ENCODE measurements around the gene CC2D1A. TPM values are rescaled to one million over a fixed set of nuclear protein-coding genes. Genes with fewer than 3 reads are reported as not detected.

The CC2D1A gene
- total and polyA plus RNA-seq, 2 donors (not counting 1 experiment from before 2014, with no cell fraction given): 34.3 to 47.2 TPM

DNA sequence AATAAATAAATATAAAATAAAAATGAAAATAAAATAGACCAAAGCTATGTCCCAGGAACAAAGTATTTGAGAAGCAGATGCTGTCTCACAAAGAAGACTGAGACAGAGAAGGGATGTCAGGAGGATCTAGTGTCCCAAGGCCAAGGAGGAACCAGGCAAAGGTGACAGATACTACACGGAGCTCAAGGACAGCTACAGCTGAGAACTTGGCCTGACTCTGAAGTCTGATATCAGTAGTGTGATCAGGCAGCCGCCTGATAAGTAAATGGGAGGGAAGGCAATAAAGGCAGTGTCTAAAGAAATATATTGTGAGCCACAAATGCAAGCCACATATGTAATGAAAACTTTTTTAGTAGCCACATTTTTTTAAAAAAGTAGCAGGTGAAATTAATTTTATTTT lies 49.5 kb upstream of the CC2D1A start:
- Histone ChIP-seq H3K4me1 (ENCODE audit: control insufficient read depth in 2 of 2, insufficient read depth in 2 of 2, low read length in 2 of 2) (peaks cover 5% of the 10 kb centered on the region in 2 donors), H4K20me1 (ENCODE audit: control insufficient read depth, insufficient read depth, low read length, poor library complexity, severe bottlenecking) (no peaks in the 10 kb centered on the region), H2AFZ (ENCODE audit: insufficient read depth, low read depth, low read length, poor library complexity, severe bottlenecking) (no peak overlapping the region), H3K9me3 (ENCODE audit: control extremely low read depth in 1 of 3, control insufficient read depth in 2 of 3, insufficient read depth in 1 of 3, low read length in 2 of 3) (no peaks in the 10 kb centered on the region), H3K36me3 (replicated peaks in 1 of 2; ENCODE audit: control extremely low read depth in 1 of 2, control insufficient read depth in 1 of 2, extremely low read depth in 1 of 2, insufficient read depth in 2 of 2, low read length in 1 of 2) (no peaks in the 10 kb centered on the region), H3K9ac (ENCODE audit: low read length) (no peak overlapping the region), H3K4me3 (ENCODE audit: control extremely low read depth in 1 of 5, extremely low read depth in 1 of 5, insufficient read depth in 1 of 5, low read depth in 2 of 5, low read length in 4 of 5) (no peak overlapping the region), H3K4me2 (replicated peaks; ENCODE audit: low read depth, low read length, poor library complexity, severe bottlenecking) (no peak overlapping the region), H3K27me3 (replicated peaks in 1 of 4; ENCODE audit: control extremely low read depth in 1 of 4, control insufficient read depth in 3 of 4, insufficient read depth in 4 of 4, low read length in 3 of 4) (no peaks in the 10 kb centered on the region), H3K27ac (ENCODE audit: low read length in 2 of 2) (no peak overlapping the region), H3K79me2 (ENCODE audit: control insufficient read depth, insufficient read depth, low read length) (no peaks in the 10 kb centered on the region)
- no peak for TF ChIP-seq EZH2 (IDR thresholded peaks at IDR 0.05; ENCODE audit: borderline replicate concordance, insufficient read depth, low read depth, low read length, poor library complexity, severe bottlenecking)
- TF ChIP-seq, protein P1, sequence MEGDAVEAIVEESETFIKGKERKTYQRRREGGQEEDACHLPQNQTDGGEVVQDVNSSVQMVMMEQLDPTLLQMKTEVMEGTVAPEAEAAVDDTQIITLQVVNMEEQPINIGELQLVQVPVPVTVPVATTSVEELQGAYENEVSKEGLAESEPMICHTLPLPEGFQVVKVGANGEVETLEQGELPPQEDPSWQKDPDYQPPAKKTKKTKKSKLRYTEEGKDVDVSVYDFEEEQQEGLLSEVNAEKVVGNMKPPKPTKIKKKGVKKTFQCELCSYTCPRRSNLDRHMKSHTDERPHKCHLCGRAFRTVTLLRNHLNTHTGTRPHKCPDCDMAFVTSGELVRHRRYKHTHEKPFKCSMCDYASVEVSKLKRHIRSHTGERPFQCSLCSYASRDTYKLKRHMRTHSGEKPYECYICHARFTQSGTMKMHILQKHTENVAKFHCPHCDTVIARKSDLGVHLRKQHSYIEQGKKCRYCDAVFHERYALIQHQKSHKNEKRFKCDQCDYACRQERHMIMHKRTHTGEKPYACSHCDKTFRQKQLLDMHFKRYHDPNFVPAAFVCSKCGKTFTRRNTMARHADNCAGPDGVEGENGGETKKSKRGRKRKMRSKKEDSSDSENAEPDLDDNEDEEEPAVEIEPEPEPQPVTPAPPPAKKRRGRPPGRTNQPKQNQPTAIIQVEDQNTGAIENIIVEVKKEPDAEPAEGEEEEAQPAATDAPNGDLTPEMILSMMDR (IDR thresholded peaks at IDR 0.05): no peak
- no peak overlapping the region for H3K27ac Mint-ChIP-seq
- H3K4me1 Mint-ChIP-seq: peaks cover 9% of the 10 kb centered on the region
- no peaks in the 10 kb centered on the region for H3K27me3 Mint-ChIP-seq
- no peak overlapping the region for H3K4me3 Mint-ChIP-seq
- ChIA-PET CTCF (no interaction called here), POLR2A (no interaction called here)
- 75% methylated on average over 2 of the region's 2 CpGs for whole genome bisulfite sequencing (ENCODE audit: insufficient coverage)
- intact Hi-C loops (cut with micrococcal nuclease): no loop called here
- no peaks in the 10 kb centered on the region for H3K9me3 Mint-ChIP-seq (ENCODE audit: insufficient read depth)
- ATAC-seq (ENCODE audit: low read depth): no peak
- no peak for DNase-seq

DNA sequence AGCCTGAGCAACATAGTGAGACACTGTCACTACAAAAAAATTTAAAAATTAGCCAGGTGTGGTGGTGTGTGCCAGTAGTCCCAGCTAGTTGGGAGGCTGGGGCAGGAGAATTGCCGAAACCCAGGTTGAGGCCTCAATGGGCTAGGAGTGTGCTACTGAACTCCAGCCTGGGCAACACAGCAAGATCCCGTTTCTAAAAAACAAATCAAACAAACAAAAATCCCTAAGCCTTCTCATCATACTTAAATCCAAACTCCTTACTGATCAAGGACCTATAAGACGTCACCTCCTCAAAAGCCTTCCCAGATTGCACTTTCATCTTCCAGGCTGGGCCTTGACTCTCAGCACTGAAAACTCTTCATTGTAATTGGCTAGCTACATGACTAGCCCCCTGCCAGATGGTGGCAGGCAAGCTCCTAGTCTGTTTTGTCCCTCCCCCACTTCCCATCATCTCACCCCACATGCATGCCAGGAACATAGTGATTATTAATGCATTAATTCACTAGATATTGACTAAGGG lies 46.6 kb upstream of the CC2D1A start:
- peaks cover 12% of the 10 kb centered on the region for H3K27me3 Mint-ChIP-seq
- H3K27ac Mint-ChIP-seq: peak overlapping the region; percentile 4
- intact Hi-C loops (cut with micrococcal nuclease): no loop called here
- H3K79me2 ChIP-seq (ENCODE audit: control insufficient read depth, insufficient read depth, low read length): no peaks in the 10 kb centered on the region
- POLR2A ChIA-PET: interaction anchor here (0.5 to 3.1 kb wide), 5 partner anchors 12 to 758 kb away, joined by 3 to 11 read pairs (median 7); no protein-coding TSS in a partner anchor
- H3K27ac ChIP-seq (ENCODE audit: low read length in 2 of 2): no peak overlapping the region
- peaks cover 0 to under 1% (median 0%) of the 10 kb centered on the region in 3 donors for H3K9me3 ChIP-seq (ENCODE audit: control extremely low read depth in 1 of 3, control insufficient read depth in 2 of 3, insufficient read depth in 1 of 3, low read length in 2 of 3)
- TF ChIP-seq, protein P1 (IDR thresholded peaks at IDR 0.05): no peak
- H3K9ac ChIP-seq (ENCODE audit: low read length): no peak overlapping the region
- no peak for ATAC-seq (ENCODE audit: low read depth)
- no peak overlapping the region for H3K4me3 ChIP-seq (ENCODE audit: control extremely low read depth in 1 of 5, extremely low read depth in 1 of 5, insufficient read depth in 1 of 5, low read depth in 2 of 5, low read length in 4 of 5)
- CTCF ChIA-PET: interaction anchor here (1.2 to 7.4 kb wide), 4 partner anchors 13 to 85 kb away, joined by 3 to 250 read pairs (median 20); partner anchors contain the start of gene C19orf53
- H3K4me2 ChIP-seq (replicated peaks; ENCODE audit: low read depth, low read length, poor library complexity, severe bottlenecking): no peak overlapping the region
- H4K20me1 ChIP-seq (ENCODE audit: control insufficient read depth, insufficient read depth, low read length, poor library complexity, severe bottlenecking): no peaks in the 10 kb centered on the region
- H3K9me3 Mint-ChIP-seq (ENCODE audit: insufficient read depth): no peaks in the 10 kb centered on the region
- WGBS (ENCODE audit: insufficient coverage): 95% methylated on average over 3 of the region's 3 CpGs
- peaks cover 0 to 17% (median 7%) of the 10 kb centered on the region in 4 experiments for H3K27me3 ChIP-seq (replicated peaks in 1 of 4; ENCODE audit: control extremely low read depth in 1 of 4, control insufficient read depth in 3 of 4, insufficient read depth in 4 of 4, low read length in 3 of 4)
- H2AFZ ChIP-seq (ENCODE audit: insufficient read depth, low read depth, low read length, poor library complexity, severe bottlenecking): no peak overlapping the region
- H3K36me3 ChIP-seq (replicated peaks in 1 of 2; ENCODE audit: control extremely low read depth in 1 of 2, control insufficient read depth in 1 of 2, extremely low read depth in 1 of 2, insufficient read depth in 2 of 2, low read length in 1 of 2): no peaks in the 10 kb centered on the region
- no peak for DNase-seq
- H3K4me1 Mint-ChIP-seq: peaks cover 19% of the 10 kb centered on the region
- peaks cover 13 to 16% of the 10 kb centered on the region in 2 donors for H3K4me1 ChIP-seq (ENCODE audit: control insufficient read depth in 2 of 2, insufficient read depth in 2 of 2, low read length in 2 of 2)
- peak overlapping the region; percentile 26 for H3K4me3 Mint-ChIP-seq

Measured in B cell (primary cell).